Left colon (tissue), 2 donors: Measurements from ENCODE around the gene TENM4. TPM values are rescaled to one million over a fixed set of nuclear protein-coding genes. Genes with fewer than 3 reads are reported as not detected.
A peak's percentile ranks its signal among the peaks of the same experiment; 100 is the strongest.

ENCODE experiments used
- ATAC-seq: fragments of 200-7000 bp; cut with Tn5 transposase; one replicate; pipeline ENCODE4 v1.9.1; 2020; ENCODE audit warnings: mild to moderate bottlenecking, moderate library complexity
- DNase-seq, 2 donors: peaks; one replicate each; pipeline ENCODE4 v3.0.0-alpha.2; 2020
- intact Hi-C, 2 donors: fragments of 100-400 bp; cut with DNase I in 1 of 2; cut with micrococcal nuclease in 1 of 2; formaldehyde crosslinking; loops; one replicate each; pipeline versions ENCODE4 v1.11.2 to v1.14.0; 2022; cut with DNase I, micrococcal nuclease
- total RNA-seq, 2 donors: library from RNA; stranded (reverse); fragmentation: NEBNext Ultra II Directional; extraction: Animal tissue kit (Norgen Biotek cat#: 25700); gene quantifications; one replicate each; pipeline ENCODE4 v1.2.1, GENCODE V29; 2021
- donor health status: DM: no; HTN: no; CAD: no.
- donor health status: DM: yes; HTN: yes; CAD: no.

The TENM4 gene
- total RNA-seq, 2 donors from 2014 or later, result 0.92 to 1.7 TPM

GRCh38 chr11:79274636-79275331, 166.0 kb downstream of the TENM4 start:
- intact Hi-C loops, result no loop called here
- DNase-seq (no peak), ATAC-seq (no peak)

- intact Hi-C loops, result no loop called here
- ATAC-seq (no peak), DNase-seq (no peak)
Observed at GRCh38 chr11:79273781-79274180, 167.0 kb downstream of the TENM4 start.

- intact Hi-C loops, result no loop called here
- ATAC-seq, result no peak
- DNase-seq, result no peak
Observed at GRCh38 chr11:79269611-79270307, 171.1 kb downstream of the TENM4 start.

GRCh38 chr11:79266396-79266795, 174.4 kb downstream of the TENM4 start:
- peak; percentile 80 for ATAC-seq
- intact Hi-C loops, result no loop called here
- no peak for DNase-seq

- intact Hi-C loops, result no loop called here
- ATAC-seq (no peak), DNase-seq (no peak)
Observed at GRCh38 chr11:79265756-79266322, 175.0 kb downstream of the TENM4 start.

GRCh38 chr11:79264284-79264683, 176.5 kb downstream of the TENM4 start:
- no peak for ATAC-seq
- intact Hi-C loops, result no loop called here
- DNase-seq, result no peak

- DNase-seq, result peak; percentile 29 to 34
- intact Hi-C loops, result no loop called here
- no peak for ATAC-seq
Observed at GRCh38 chr11:79263001-79263400, 177.8 kb downstream of the TENM4 start.

GRCh38 chr11:79262221-79262620, 178.6 kb downstream of the TENM4 start:
- no peak for DNase-seq
- intact Hi-C loops, result no loop called here
- no peak for ATAC-seq

- ATAC-seq (no peak), DNase-seq (no peak)
- intact Hi-C loops, result no loop called here
Observed at GRCh38 chr11:79261684-79262083, 179.1 kb downstream of the TENM4 start.

GRCh38 chr11:79259800-79260199, 181.0 kb downstream of the TENM4 start:
- ATAC-seq (no peak), DNase-seq (no peak)
- intact Hi-C loops, result no loop called here

- intact Hi-C loops, result no loop called here
- no peak for ATAC-seq
- no peak for DNase-seq
Observed at GRCh38 chr11:79258576-79258975, 182.3 kb downstream of the TENM4 start.

- no peak for DNase-seq
- no peak for ATAC-seq
- intact Hi-C loops, result no loop called here
Observed at GRCh38 chr11:79255965-79256364, 184.9 kb downstream of the TENM4 start.

- no peak for DNase-seq
- intact Hi-C loops, result no loop called here
- no peak for ATAC-seq
Observed at GRCh38 chr11:79253280-79253679, 187.6 kb downstream of the TENM4 start.

- DNase-seq, result no peak
- ATAC-seq, result no peak
- intact Hi-C loops, result no loop called here
Observed at GRCh38 chr11:79249295-79249993, 191.4 kb downstream of the TENM4 start.

GRCh38 chr11:79244798-79245197, 196.0 kb downstream of the TENM4 start:
- intact Hi-C loops, result no loop called here
- ATAC-seq, result no peak
- no peak for DNase-seq

- intact Hi-C loops, result no loop called here
- ATAC-seq, result no peak
Observed at GRCh38 chr11:79244241-79244772, 196.5 kb downstream of the TENM4 start.

GRCh38 chr11:79243422-79244210, 197.2 kb downstream of the TENM4 start:
- ATAC-seq, result no peak

More at GRCh38 chr11:79244241-79244772, 196.5 kb downstream of the TENM4 start:
- no peak for DNase-seq

GRCh38 chr11:79242616-79243015, 198.2 kb downstream of the TENM4 start:
- ATAC-seq (no peak), DNase-seq (no peak)
- intact Hi-C loops, result no loop called here

More at GRCh38 chr11:79243422-79244210, 197.2 kb downstream of the TENM4 start:
- intact Hi-C loops, result no loop called here
- no peak for DNase-seq

- ATAC-seq (no peak), DNase-seq (no peak)
- intact Hi-C loops, result no loop called here
Observed at GRCh38 chr11:79241852-79242241, 199.0 kb downstream of the TENM4 start.
